ENCODE data around the gene MTM1.

MTM1 gene

GRCh38 chrX:150607201-150607600 lies 38.8 kb downstream of the MTM1 start:
- no peak for DNase-seq

GRCh38 chrX:150610043-150610442 lies 41.6 kb downstream of the MTM1 start:
- DNase-seq: no peak

DNA sequence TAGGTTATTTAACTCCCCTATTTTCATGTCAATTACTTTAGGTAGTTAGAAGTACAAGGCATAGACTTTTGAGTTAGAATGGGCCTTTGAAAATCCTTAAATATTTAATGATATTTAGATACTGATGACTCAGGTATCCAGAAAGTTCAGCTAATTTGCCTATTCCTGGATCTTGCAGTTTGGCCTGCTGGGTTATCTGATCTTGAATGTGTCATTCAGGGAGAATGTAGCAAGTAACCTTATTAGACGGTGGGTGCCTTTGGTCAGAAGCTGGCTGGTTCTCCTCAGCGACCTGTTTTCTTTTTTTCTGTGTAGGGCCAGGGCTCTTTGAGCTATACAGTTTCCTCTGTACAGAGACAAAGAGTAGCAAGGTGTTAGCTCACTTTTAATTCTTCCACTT lies 42.0 kb downstream of the MTM1 start:
- peak; percentile 3 for DNase-seq

DNA sequence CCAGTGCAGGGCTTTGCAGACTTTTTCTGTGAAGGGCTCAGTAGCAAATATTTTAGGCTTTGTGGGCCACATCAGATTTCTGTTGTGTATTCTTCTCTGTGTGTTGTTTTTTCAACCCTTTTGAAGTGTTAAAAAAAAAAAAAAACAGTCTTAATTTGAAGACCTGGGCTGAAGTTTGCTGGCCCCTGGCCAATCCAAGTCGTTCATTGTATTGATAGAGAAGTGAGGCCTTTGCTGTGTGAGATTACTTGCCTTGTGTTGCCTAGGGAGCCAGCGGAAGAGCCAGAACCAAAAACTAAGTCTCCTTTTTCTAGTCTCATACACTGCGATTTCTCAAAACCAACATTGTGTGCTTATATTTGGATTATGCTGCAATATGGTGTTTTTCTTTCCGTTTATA lies 46.9 kb downstream of the MTM1 start:
- no peak for DNase-seq

DNA sequence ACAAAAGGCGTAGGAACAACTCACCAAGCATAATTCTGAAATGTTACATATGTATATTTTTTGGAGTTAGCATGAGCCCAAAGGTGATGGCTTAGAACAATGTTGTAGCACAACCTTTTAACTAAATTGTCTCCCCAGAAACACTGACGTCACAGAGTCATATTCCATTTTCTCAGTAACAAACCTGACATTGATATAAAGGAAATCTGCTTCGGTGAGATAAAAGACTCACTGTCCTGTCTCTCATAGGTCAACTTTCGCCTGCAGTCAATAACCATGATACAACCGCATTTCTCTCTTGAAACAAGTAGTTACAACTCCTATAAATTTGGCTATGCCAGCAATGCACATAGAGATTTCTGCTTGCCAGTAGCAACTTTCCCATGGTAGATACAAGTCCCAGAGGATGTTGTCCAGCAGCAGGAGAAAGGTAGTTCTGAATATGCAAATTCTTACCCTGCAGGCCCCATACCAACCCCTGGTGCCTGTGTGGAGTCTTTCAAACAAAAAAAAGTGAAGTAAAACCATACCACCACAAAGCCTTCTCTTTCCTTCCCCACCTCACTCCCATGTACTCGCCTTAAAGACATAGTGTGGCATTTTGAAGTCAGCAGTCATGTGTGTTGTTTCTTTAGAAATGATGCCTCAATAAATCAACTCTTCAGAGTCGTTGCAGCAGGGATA lies 47.9 kb downstream of the MTM1 start:
- DNase-seq: no peak

GRCh38 chrX:150616863-150617198 lies 48.4 kb downstream of the MTM1 start:
- no peak for DNase-seq

DNA sequence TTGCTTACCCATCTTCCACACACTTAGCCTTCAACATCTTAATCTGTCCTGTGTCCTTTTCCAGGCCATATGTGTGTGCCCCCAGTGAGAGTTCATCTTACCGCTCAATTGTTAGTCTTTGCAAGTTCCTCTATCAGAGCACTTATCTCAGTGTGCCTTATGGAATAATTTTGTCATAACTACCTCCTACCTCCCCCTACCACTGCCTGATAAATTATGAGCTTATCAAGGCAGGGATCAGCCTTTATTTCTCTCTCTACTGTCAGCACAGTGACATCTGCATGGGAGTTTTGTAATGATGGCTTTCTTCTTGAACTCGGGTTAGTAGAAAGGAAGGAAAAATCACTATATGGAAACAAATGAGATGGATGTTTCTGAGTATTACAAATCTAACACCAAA lies 53.2 kb downstream of the MTM1 start:
- no peak for DNase-seq

DNA sequence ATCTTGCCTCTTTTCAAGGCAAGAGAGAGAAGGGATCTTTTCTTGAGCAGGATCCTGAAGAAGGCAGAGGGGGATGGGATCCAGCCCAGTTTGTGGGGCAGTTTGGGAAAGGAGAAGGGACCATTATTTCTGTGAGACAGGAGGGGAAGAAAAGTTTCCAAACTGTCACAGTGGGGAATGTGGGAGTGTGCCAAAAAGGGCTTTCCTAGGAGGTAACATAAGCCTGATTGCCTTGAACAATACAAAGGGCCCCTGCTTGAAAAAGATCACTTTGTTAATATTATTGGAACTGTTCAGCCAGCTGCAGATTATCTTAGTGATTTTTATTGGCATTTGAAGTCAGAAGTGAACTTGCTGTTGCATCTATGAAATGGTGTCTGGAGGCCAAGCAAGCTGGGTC lies 55.2 kb downstream of the MTM1 start:
- no peak for DNase-seq

DNA sequence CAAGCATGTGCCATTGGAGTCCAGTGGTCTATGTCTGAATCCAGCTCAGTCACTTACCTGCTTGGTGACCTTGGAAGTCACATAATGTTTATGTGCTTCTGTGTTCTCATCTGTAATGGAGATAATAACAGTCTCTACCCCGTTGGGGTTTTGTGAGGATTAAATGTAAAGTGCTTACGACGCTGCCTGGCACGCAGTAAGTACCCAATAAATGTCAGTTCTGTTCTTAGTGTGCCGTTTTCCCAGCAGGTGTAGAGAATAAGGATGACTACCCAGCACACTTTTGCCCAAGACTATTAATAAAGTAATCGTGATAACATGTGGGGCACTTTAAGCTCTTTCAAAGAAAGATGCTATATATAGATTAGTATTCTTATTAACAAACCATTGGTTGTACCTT lies 56.7 kb downstream of the MTM1 start:
- DNase-seq: no peak

DNA sequence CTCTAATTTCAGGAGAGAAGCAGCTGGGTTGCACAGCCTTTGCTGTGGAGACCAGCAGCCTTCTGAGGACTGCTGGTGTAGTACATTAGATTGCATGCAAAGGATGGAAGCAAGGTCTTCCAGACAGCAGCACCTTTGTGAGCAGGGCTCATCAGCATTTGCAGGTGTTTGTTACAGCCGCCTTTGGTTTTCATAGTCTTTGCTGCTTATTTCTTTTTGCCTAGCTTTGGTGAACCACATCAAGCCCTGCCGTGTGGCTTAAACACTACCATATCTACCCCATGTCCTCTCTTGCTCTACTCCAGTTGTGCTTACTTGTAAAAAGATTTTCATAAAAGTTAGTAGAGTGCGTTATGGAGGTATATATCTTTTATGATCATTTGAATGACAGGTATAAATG lies 57.5 kb downstream of the MTM1 start:
- no peak for DNase-seq

GRCh38 chrX:150627957-150628356 lies 59.5 kb downstream of the MTM1 start:
- no peak for DNase-seq

DNA sequence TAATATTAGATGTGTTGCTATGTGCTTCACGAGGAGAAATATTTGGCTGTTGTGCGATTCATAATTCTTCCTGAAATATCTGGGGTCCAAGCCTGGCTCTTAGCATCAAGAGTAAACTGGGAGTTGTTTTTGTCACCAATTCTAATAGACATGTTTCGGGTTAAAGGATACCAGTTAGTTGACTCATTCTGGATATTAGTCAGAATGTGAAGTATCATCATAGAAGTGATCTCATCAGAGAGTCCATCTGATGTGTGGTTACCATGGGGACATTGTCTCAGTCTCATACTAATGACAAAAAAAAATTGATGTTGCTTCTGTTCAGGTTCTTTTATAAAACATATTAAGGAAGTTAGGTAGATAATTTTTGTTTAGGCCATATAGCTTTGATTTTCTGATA lies 67.5 kb downstream of the MTM1 start:
- peak; percentile 86 for DNase-seq

DNA sequence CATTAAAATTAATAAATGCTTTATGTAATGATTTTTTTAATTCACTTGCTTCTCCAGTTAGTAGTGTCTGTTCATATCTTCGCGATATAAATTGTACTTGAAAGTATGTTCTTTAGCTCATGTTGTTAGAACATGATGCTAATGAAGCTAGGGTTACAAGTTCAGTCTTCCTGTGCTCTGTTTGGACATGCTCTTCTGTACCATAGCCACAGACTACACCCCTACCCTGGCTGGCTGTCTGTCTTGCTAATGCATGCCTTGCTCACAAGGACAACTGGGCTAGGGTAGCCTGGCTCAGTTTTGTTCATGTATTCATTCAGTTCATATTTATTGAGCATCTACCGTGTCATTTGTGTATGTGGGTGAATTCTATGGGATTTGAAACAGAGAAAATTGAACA lies 74.0 kb downstream of the MTM1 start:
- no peak for DNase-seq

DNA sequence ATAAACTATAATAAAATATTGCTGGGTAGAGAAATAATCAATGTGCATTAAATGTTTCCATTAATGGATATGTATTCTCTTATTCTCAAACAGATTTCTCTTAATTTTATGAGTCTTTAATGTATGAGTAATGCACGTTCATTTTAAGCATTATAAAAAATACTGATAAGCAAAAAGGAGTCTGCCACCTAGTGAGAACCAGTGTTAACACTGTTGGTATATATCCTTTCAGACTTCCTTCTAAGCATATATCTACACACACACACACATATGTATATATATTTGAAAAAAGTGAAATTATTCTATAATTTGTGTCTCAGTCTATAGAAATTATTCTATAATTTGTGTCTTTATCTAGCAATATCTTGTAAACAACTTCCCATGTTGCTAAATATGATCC lies 74.8 kb downstream of the MTM1 start:
- DNase-seq: peak; percentile 12

GRCh38 chrX:150643958-150644357 lies 75.5 kb downstream of the MTM1 start:
- DNase-seq: no peak

GRCh38 chrX:150644422-150644821 lies 76.0 kb downstream of the MTM1 start:
- no peak for DNase-seq

GRCh38 chrX:150647331-150647730 lies 78.9 kb downstream of the MTM1 start:
- no peak for DNase-seq

- no peak for DNase-seq
Measured at GRCh38 chrX:150648296-150648940, 80.0 kb downstream of the MTM1 start.

- peak; percentile 58 for DNase-seq
Measured at GRCh38 chrX:150649096-150649870, 80.9 kb downstream of the MTM1 start.

DNA sequence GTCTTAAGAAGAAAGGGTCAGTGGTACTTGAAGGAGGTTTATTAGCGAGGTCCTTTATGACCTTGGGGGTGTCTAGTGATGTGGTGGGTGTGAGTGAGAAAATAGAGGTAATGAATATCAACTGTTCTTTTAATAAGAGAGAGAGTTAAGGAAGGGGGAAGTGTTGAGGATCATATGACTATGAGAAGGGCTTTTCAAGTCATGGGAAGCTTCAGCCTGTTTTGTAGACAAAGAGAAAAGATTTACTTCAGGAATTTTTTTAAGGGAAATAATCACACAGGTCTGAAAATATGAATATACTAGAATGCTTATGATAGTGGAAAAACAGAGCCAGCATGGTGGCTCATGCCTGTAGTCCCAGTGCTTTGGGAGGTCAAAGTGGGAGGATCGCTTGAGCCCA lies 83.5 kb downstream of the MTM1 start:
- DNase-seq: no peak

GRCh38 chrX:150655788-150656187 lies 87.4 kb downstream of the MTM1 start:
- no peak for DNase-seq

DNA sequence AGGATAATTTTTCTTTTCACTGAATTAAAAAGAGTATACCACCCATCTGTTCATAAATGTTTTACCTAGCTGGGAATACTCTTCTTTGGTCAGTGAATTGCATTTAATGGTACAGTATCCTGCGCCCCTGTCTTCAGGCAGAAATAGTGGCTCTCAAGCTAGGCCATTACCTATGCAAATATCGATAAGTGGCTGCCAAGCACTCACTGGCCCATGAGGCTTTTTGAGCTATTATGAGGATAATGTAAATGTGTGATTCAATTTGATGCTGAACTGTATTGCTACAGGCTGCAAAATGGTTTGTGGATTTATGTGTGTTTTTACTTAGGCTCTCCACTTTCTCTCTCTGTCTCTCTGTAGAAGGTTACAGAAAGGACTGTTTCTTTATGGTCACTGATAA lies 94.7 kb downstream of the MTM1 start:
- no peak for DNase-seq

DNA sequence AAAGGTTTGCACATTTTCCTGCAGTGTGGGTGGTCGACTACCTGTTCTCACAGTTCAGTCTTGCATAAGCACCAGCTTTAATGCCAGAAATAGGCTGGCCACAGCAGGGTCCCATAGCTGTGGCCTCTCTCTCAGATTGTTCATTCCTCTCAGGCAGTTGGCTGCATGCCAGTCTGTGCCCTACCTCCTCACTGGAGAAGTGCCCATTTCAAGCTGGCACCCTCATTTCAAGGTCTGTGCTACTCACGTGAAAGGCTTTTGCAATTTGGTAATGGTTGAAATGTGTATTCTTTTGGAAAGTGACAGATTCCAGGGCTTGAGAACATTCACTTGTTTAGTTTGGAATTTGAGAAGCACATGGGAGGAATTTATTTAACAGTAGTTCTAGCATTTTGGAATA lies 95.9 kb downstream of the MTM1 start:
- DNase-seq: peak; percentile 20

- DNase-seq: no peak
Measured at GRCh38 chrX:150676221-150676620, 107.8 kb downstream of the MTM1 start.
